Activated T-cell treated with anti-CD3 and anti-CD28 coated beads, Interleukin-2, amount 50 U/mL, for 72 hours (primary cell): ENCODE measurements around the gene IRAK1. TPM values are rescaled to one million over a fixed set of nuclear protein-coding genes. Genes with fewer than 3 reads are reported as not detected.
"Not testable (repeated sequence)": the region's sequence is repeated elsewhere in the genome, so short reads cannot be mapped to it uniquely, and the experiment has no call there.

Source experiments
- ATAC-seq, 2 donors: fragments of 150-1000 bp; cut with Tn5 transposase; replicated peaks in 1 of 2; 2 replicates each; pipeline ENCODE4 v1.10.0; 2021; ENCODE audit warnings: moderate library complexity in 2 of 2, mild to moderate bottlenecking in 1 of 2
- DNase-seq, 2 donors: peaks; one replicate each; pipeline ENCODE4 v3.0.0; 2021 to 2022; ENCODE audit warnings: mixed read lengths in 1 of 2
- H3K27ac Mint-ChIP-seq: one replicate; pipeline ENCODE4 v1.8.0; 2022; ENCODE audit warnings: mild to moderate bottlenecking, moderate library complexity, mixed read lengths
- H3K27me3 Mint-ChIP-seq: one replicate; pipeline ENCODE4 v1.8.0; 2022; ENCODE audit warnings: low read depth, mixed read lengths
- H3K36me3 Mint-ChIP-seq, 2 donors: one replicate each; pipeline ENCODE4 v1.8.0; 2022; ENCODE audit warnings: mixed read lengths in 2 of 2, mild to moderate bottlenecking in 1 of 2; ENCODE audit not compliant: insufficient read depth in 2 of 2
- H3K4me1 Mint-ChIP-seq: one replicate; pipeline ENCODE4 v1.8.0; 2022; ENCODE audit warnings: low read depth, mixed read lengths
- H3K4me3 Mint-ChIP-seq, 2 donors: one replicate each; pipeline ENCODE4 v1.8.0; 2022; ENCODE audit warnings: mild to moderate bottlenecking in 2 of 2, mixed read lengths in 2 of 2, moderate library complexity in 2 of 2
- H3K9me3 Mint-ChIP-seq, 2 donors: one replicate each; pipeline ENCODE4 v1.8.0; 2022; ENCODE audit warnings: mixed read lengths in 2 of 2
- total RNA-seq, 2 donors: library from RNA; stranded (reverse); gene quantifications; one replicate each; pipeline ENCODE4 v1.2.3, GENCODE V29; 2022

The IRAK1 gene
- total RNA-seq, 2 donors from 2014 or later, result 131 to 150 TPM

DNA sequence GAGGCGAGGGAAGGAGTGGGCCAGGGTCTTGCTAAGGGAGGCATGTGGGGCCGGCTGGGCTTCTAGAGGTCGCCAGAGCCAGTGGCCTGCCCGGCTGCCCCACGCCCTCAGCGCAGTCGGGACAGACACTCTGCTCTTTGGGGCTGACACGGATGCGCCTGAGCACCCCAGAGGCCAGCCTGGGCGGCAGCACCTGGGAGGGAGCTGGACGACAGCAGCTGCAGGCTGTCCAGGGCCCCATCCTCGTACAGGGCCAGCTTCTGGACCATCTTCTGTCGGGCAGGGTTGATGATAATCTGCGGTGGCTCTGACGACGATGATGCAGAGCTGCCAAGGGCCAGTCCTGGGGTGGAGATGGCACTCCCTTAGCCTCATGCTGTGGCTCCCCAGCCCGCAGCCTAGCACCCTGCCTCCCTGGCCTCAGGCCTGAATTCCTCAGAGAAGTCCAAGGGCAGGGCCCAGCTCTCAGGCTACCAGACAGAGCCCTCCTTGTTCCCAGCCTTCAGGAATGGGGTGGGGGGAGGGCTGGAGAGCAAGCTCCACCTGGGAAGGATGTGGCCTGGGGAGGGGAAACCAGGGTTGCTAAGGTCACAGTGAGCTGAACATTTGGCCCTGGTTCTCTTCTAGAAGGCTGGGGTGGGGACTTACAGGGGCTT lies 7.2 kb downstream of the IRAK1 start:
- no peak overlapping the region for H3K27ac Mint-ChIP-seq
- no peaks in the 10 kb centered on the region for H3K9me3 Mint-ChIP-seq
- no peak overlapping the region for H3K4me3 Mint-ChIP-seq
- peaks cover 21% of the 10 kb centered on the region for H3K4me1 Mint-ChIP-seq
- H3K36me3 Mint-ChIP-seq, result peaks cover 4 to 12% of the 10 kb centered on the region in 2 donors
- no peak for DNase-seq
- peaks cover 19% of the 10 kb centered on the region for H3K27me3 Mint-ChIP-seq
- ATAC-seq, result no peak

DNA sequence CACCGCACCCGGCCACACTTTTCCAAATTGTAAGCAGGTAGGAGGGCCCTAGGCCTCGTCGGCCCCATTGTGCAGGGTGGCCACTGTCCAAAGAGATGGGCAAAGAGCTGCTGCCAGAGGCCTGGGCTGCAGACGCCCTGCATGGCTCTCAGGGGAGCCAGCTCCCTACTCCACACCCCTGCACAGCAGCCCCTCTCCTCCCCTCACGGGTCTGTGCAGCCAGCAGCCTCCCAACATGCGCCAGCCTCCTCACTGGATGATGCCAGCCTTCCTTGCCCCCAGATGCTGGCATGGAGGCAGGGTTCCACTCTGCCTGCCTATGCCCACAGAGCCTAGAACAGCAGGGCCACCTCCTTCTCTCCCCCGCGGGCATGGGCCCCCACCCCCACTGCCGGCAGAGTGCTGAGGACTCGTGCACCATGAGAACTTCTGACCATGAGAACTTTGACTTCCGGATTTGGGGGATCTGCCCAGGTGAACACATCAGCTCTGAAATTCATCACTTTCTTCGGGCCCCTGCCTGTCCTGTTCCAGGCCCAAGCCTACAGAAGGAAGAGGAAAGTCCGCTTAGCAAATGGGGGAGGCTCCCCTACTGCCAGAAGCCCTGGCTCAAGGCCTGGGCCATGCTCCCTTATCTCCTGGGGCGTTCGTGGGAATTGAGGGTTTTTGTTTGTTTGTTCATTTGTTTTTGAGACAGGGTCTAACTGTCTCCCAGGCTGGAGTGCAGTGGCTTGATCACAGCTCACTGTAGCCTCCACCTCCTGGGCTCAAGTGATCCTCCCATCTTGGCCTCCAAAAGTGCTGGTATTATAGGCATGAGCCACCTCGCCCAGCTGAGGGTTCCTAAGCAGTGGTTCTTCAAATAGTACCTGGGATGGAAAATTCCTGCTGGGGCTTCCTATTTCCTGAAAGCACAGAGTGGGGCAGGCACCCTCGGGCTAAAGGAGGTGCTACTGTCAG lies 8.0 kb downstream of the IRAK1 start:
- Mint-ChIP-seq H3K4me3 (no peak overlapping the region), H3K9me3 (no peaks in the 10 kb centered on the region), H3K4me1 (peaks cover 21% of the 10 kb centered on the region), H3K27ac (no peak overlapping the region), H3K36me3 (peaks cover 4 to 12% of the 10 kb centered on the region in 2 donors), H3K27me3 (peaks cover 19% of the 10 kb centered on the region)
- no peak for ATAC-seq
- no peak for DNase-seq

DNA sequence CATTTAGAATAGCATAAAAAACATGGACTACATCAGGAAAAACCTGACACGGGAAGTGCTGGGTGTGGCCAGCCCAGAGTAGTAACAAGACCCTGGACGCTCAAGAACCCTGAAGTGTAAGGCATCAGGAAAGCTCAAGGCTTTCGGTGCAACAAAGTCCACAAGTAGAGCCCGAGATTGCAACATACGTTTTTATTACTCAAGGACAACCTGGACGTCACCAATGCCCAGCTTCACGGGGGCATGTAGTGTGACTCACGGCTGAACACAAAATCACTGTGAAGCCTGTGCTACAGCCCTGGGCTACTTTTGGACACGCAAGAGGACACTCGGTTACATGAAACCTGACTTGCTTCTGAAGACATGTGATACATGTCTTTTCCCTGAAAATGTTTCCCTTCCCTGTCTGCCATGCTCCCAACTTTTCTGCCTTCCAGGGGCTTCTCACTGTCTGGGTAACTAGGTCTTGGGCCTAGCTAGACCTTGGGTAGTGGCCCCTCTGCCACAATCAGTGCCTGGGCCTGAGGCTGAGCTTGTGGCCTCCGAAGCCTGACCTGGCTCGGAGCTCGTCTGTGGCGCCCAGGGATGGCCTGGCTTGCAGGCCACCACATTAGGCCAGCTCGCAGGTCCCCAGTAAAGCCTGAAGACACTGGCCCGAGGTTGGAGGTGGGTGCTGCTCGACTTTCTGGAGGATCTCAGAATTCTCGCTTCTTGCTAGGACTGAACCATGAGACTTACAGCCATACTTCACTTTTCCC lies 9.2 kb downstream of the IRAK1 start:
- Mint-ChIP-seq H3K36me3 (peaks cover 4 to 12% of the 10 kb centered on the region in 2 donors), H3K4me1 (peaks cover 16% of the 10 kb centered on the region), H3K27me3 (peaks cover 23% of the 10 kb centered on the region), H3K4me3 (no peak overlapping the region), H3K27ac (no peak overlapping the region), H3K9me3 (no peaks in the 10 kb centered on the region)
- DNase-seq (no peak), ATAC-seq (no peak)

DNA sequence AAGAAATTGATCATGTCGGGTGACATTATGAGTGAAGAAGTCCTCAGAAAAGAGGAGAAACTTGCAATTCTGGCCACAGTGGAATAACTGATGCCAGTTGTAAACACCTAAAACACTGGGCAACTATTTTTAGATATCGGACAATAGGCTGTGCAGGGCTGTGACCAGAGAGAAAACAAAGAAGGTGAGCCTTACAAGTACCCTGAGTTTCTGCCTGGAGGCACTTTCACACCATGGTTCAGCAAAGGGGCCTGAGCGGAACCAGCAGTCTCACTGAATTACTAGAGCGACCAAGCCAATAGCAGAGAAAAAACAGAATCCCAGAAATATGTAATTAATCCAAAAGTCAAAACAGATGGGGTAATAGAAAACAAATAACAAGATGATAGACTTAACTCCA lies 11.2 kb downstream of the IRAK1 start:
- peaks cover 33% of the 10 kb centered on the region for H3K27me3 Mint-ChIP-seq

DNA sequence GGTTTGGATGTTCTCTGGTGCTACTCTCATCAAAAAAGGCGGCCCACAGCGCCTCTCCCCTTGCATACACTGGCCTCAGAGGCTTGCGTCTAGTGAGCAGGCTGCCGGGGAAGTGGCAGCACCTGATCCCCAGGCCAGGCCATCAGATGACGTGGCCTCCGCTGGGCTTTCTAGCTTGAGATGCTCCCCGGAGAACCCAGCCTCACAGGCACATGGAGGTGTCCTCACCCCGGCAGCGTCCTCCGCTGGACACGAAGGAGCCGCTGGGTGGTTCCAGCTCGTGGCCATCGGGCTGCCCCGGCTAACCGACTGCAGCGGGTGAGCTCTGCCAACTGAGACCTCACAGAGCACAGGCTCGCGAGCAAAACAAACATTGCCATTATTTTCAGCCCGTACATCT lies 12.8 kb downstream of the IRAK1 start:
- ATAC-seq, result no peak
- no peaks in the 10 kb centered on the region for H3K9me3 Mint-ChIP-seq
- H3K4me1 Mint-ChIP-seq, result peaks cover 15% of the 10 kb centered on the region
- DNase-seq, result no peak
- H3K36me3 Mint-ChIP-seq, result peaks cover 5 to 8% of the 10 kb centered on the region in 2 donors
- peaks cover 34% of the 10 kb centered on the region for H3K27me3 Mint-ChIP-seq
- H3K27ac Mint-ChIP-seq, result no peak overlapping the region
- H3K4me3 Mint-ChIP-seq, result no peak overlapping the region

More for the DNA sequence above, 11.2 kb downstream of the IRAK1 start:
- Mint-ChIP-seq H3K36me3 (peaks cover 5 to 8% of the 10 kb centered on the region in 2 donors), H3K4me1 (peaks cover 6% of the 10 kb centered on the region), H3K4me3 (no peak overlapping the region), H3K9me3 (no peaks in the 10 kb centered on the region), H3K27ac (peak overlapping the region; percentile 42)
- ATAC-seq (no peak), DNase-seq (no peak)

DNA sequence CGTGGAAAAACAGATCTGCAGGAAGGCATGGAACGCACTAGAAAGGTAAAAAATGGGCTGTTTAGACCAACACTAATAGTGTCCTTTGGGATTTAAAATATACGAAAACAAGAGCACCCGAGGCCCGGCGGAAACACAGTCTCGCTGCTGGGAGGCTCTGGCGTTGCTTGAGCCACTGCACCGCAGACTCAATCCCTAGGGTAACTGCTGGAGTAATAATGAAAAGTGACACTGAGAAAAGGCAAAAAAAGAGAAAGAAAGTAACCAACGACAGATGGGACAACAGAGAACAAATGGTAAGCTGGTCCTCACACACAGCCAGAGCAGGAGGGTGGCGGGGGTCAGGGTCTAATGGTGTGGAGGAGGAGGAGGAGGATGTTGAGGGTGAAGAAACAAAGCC lies 15.4 kb downstream of the IRAK1 start:
- H3K36me3 Mint-ChIP-seq, result peaks cover 4 to 5% of the 10 kb centered on the region in 2 donors
- H3K27ac Mint-ChIP-seq, result peak overlapping the region; percentile 76
- no peak overlapping the region for H3K4me3 Mint-ChIP-seq
- peaks cover 19% of the 10 kb centered on the region for H3K4me1 Mint-ChIP-seq
- DNase-seq (no peak), ATAC-seq (no peak)
- peaks cover 34% of the 10 kb centered on the region for H3K27me3 Mint-ChIP-seq
- H3K9me3 Mint-ChIP-seq, result no peaks in the 10 kb centered on the region

DNA sequence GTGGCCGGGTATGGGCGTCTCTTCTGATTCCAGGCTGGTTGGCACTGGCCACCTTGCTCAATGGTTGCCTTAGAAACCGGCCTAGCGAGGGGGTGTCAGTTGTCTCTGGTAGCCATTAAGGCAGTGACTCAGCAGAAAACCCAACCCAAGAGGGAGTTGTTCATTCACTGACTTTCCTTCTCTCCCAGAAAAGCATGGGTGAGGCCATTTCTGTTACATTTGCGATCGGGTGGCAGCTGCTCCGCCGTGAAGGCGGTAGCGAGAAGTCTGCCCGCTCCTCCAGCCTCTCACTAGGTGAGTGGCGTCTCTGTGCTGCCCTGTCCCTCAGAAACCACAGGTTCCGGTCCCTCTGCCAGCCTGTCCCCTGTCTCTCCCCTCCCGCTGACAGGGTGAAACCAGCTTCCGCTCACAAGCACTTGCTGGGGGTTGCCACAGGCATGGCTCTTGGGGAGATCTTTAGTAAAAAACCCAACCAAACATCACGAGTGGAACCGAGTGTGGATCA lies 17.4 kb downstream of the IRAK1 start:
- peaks cover 0 to 1% of the 10 kb centered on the region in 2 donors for H3K36me3 Mint-ChIP-seq

DNA sequence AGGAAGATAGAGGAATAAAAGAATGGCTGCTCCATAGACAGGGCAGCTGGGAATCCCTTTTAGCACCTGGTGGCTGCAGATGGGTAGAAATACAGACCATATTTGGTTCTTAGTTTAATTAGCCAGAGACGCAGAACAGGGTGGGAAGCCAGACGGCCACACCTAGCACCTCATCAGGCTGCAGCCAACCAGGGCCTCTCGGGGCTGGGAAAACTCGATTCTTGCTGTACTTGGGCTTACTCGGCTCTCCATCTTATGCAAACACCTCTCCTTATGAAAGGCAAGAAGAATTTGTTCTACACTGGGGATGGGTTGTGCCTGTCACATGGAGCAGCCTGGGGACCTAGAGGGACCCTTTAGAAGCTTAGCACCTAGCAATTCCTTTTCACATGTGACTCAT lies 19.7 kb downstream of the IRAK1 start:
- H3K4me1 Mint-ChIP-seq, result peaks cover 13% of the 10 kb centered on the region
- H3K9me3 Mint-ChIP-seq, result no peaks in the 10 kb centered on the region
- H3K27ac Mint-ChIP-seq, result no peak overlapping the region
- H3K4me3 Mint-ChIP-seq, result no peak overlapping the region
- H3K27me3 Mint-ChIP-seq, result peaks cover 11% of the 10 kb centered on the region
- DNase-seq (no peak), ATAC-seq (no peak)
- peaks cover 0 to 1% of the 10 kb centered on the region in 2 donors for H3K36me3 Mint-ChIP-seq

More for the DNA sequence above, 17.4 kb downstream of the IRAK1 start:
- peak; percentile 60 to 64 for DNase-seq
- peak overlapping the region; percentile 90 for H3K27ac Mint-ChIP-seq
- no peaks in the 10 kb centered on the region for H3K9me3 Mint-ChIP-seq
- ATAC-seq, result peak; percentile 91 to 97
- peak overlapping the region; percentile 73 to 81 for H3K4me3 Mint-ChIP-seq
- peaks cover 20% of the 10 kb centered on the region for H3K27me3 Mint-ChIP-seq
- peaks cover 13% of the 10 kb centered on the region for H3K4me1 Mint-ChIP-seq

DNA sequence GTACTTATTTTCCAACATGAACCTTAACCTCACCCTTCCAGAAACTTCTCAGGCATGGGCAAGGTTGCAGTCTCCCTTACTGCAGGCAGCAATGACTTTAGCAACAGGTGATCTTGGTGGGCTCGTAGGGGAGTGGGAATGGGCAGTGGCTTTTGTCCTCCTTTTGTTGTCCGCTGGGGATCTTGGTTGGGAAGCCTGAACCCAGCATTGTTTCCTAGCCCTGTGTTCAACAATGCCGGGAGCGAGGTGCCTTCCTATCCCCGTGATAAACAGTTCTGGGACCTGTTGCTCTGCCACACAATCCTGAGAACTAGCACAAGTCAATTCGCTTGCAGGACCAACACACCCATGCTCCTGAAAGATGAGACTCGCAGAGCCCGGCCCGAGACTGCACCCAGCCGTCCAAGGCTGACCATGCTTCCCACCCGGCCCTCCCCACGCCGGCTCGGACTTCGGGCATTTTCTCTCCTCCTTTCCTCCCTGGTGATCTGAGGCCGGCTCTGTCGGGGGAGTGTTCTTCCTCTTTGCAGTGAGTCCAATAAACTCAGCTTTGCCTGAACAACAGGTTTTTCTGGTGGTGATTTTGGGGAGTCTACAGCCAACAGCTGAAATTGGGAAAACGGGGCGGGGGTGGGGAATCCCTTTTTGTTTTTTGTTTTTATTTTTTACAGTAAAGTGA lies 20.2 kb downstream of the IRAK1 start:
- Mint-ChIP-seq H3K27me3 (peaks cover 11% of the 10 kb centered on the region), H3K27ac (no peak overlapping the region), H3K4me3 (no peak overlapping the region), H3K9me3 (no peaks in the 10 kb centered on the region), H3K4me1 (peaks cover 13% of the 10 kb centered on the region), H3K36me3 (peaks cover 0 to 1% of the 10 kb centered on the region in 2 donors)
- DNase-seq (no peak), ATAC-seq (no peak)

DNA sequence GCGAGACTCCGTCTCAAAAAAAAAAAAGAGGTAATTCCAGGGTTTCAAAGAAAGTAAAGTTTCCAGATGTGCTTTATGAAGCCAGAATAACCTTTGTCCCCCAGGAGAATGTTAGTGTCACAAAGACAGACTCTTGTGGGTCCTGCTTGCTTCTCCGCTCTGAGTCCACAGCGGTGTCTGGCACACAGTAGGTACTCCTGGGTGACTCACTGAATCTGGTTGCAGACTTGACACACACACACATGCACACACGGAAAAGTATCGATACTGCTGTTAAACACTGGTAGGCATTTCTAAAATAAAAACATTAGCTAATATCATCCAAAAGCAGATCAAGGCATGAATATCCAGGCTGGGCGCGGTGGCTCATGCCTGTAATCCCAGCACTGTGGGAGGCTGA lies 24.2 kb downstream of the IRAK1 start:
- DNase-seq (no peak), ATAC-seq (no peak)
- Mint-ChIP-seq H3K9me3 (no peaks in the 10 kb centered on the region), H3K4me1 (no peaks in the 10 kb centered on the region), H3K27me3 (no peaks in the 10 kb centered on the region), H3K4me3 (no peak overlapping the region), H3K36me3 (peaks cover 4% of the 10 kb centered on the region in 2 donors), H3K27ac (no peak overlapping the region)

DNA sequence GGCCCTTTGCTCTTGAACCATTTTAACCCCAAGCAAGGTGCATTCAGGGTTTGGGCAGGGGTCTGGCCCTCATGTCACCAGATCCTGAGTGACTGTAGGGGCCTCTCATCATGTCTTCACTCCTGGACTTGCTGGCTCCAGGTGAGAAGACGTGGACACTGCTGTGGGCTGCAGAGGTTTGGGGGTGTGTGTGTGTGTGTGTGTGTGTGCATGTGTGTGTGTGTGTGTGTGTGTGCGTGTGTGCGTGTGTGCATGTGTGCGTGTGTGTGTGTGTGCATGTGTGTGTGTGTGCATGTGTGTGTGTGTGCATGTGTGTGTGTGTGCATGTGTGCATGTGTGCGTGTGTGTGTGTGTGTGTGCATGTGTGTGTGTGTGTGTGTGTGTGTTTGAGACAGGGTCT lies 25.3 kb downstream of the IRAK1 start:
- not testable (repeated sequence) for H3K4me3 Mint-ChIP-seq, ATAC-seq, DNase-seq, H3K4me1 Mint-ChIP-seq, H3K27ac Mint-ChIP-seq, H3K36me3 Mint-ChIP-seq, H3K27me3 Mint-ChIP-seq, H3K9me3 Mint-ChIP-seq

DNA sequence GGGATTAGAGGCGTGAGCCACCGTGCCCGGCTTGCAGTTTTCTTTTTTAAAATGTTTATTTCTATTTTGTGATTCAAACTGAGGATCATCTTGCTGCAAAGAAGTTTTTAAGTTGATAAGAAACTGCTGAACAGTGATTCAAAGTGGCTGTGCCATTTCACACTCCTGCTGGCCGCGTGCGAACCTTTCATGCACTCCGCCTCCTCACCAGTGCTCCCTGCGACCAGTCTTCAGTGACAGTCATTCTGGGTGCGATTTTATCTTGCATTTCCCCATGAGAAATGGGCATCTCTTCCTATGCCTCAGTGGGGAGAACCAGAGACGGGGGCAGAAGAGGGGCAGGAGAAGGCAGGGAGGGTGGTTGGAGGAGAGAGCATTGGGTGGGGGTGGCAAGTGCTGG lies 25.7 kb downstream of the IRAK1 start:
- no peak overlapping the region for H3K27ac Mint-ChIP-seq
- no peaks in the 10 kb centered on the region for H3K27me3 Mint-ChIP-seq
- ATAC-seq (no peak), DNase-seq (no peak)
- H3K4me3 Mint-ChIP-seq, result no peak overlapping the region
- H3K9me3 Mint-ChIP-seq, result no peaks in the 10 kb centered on the region
- H3K36me3 Mint-ChIP-seq, result peaks cover 4% of the 10 kb centered on the region in 2 donors
- H3K4me1 Mint-ChIP-seq, result peaks cover 11% of the 10 kb centered on the region
